Heart left ventricle (tissue), 16 donors: ENCODE data around the gene LSG1. TPM values are rescaled to one million over a fixed set of nuclear protein-coding genes. Genes with fewer than 3 reads are reported as not detected.
A peak's percentile ranks its signal among the peaks of the same experiment; 100 is the strongest.

Source experiments
- ATAC-seq, 4 donors: fragments of 200-7000 bp; cut with Tn5 transposase; one replicate each; pipeline ENCODE4 v1.9.1; 2020 to 2022; ENCODE audit warnings: moderate library complexity in 4 of 4, mild to moderate bottlenecking in 3 of 4, moderate number of reproducible peaks in 1 of 4
- DNase-seq, 5 donors: peaks; one replicate each; pipeline ENCODE4 v3.0.0-alpha.2; 2020
- H3K27ac ChIP-seq, 12 donors: fragments of 200-600 bp; sonication (generic) in 4 of 12; one replicate each; pipeline versions ENCODE4 v1.5.0 to v1.8.0; 2016 to 2022; ENCODE audit warnings: mild to moderate bottlenecking in 2 of 12
- H3K27me3 ChIP-seq, 9 donors: fragments of 200-600 bp; sonication (generic) in 2 of 9; one replicate each; pipeline versions ENCODE4 v1.5.1 to v1.8.0; 2016 to 2022; ENCODE audit warnings: mild to moderate bottlenecking in 3 of 9
- H3K36me3 ChIP-seq, 9 donors: fragments of 200-600 bp; sonication (generic) in 2 of 9; one replicate each; pipeline versions ENCODE4 v1.5.0 to v1.8.0; 2018 to 2022; ENCODE audit warnings: mild to moderate bottlenecking in 2 of 9
- H3K4me1 ChIP-seq, 12 donors: fragments of 200-600 bp; sonication (generic) in 4 of 12; one replicate each; pipeline versions ENCODE4 v1.5.0 to v1.8.0; 2016 to 2022; ENCODE audit warnings: mild to moderate bottlenecking in 3 of 12
- H3K4me3 ChIP-seq, 12 donors: fragments of 200-600 bp; sonication (generic) in 4 of 12; one replicate each; pipeline versions ENCODE4 v1.5.0 to v1.8.0; 2017 to 2022; ENCODE audit warnings: mild to moderate bottlenecking in 9 of 12, moderate library complexity in 4 of 12
- H3K9me3 ChIP-seq, 12 donors: fragments of 200-600 bp; sonication (generic) in 4 of 12; one replicate each; pipeline versions ENCODE4 v1.5.0 to v1.8.0; 2016 to 2022; ENCODE audit warnings: mild to moderate bottlenecking in 1 of 12
- POLR2A ChIP-seq, 2 donors: fragments of 450-650 bp; IDR thresholded peaks; one replicate each; pipeline ENCODE4 v1.6.1; 2017; ENCODE audit warnings: antibody characterized with exemption in 2 of 2, mild to moderate bottlenecking in 2 of 2, moderate library complexity in 2 of 2
- WGBS, 4 donors: extraction: QIAGEN DNeasy Blood & Tissue Kit in 2 of 4; methylation state at CpG; one replicate each; pipeline versions ENCODE4 v1.1.5 to v1.1.7; 2013 to 2018; 5-methylcytosine and 5-hydroxymethylcytosine counted together
- intact Hi-C, 10 donors: fragments of 100-400 bp; cut with DNase I; formaldehyde crosslinking; loops; one replicate each; pipeline versions ENCODE4 v1.11.1 to v1.14.2; 2022
- polyA plus RNA-seq, 2 donors: library from polyadenylated mRNA; stranded (reverse); fragments of 200-250 nt; gene quantifications; one replicate each; pipeline ENCODE4 v1.2.3, GENCODE V29; 2013
- total RNA-seq, 9 donors: library from RNA; depleted of rRNA in 2 of 9; stranded (reverse); fragments of >200 nt in 2 of 9; fragmentation: NEBNext Ultra II Directional in 3 of 9; extraction: Animal tissue kit (Norgen Biotek cat#: 25700) in 3 of 9; gene quantifications; one replicate each; pipeline versions ENCODE4 v1.1.0 to v1.2.4, GENCODE V29; 2016 to 2023
- TF ChIP-seq, protein P1 (sequence below), 12 donors: fragments of 200-600 bp; sonication (generic) in 4 of 12; IDR thresholded peaks; one replicate each; pipeline versions ENCODE4 v1.5.0 to v1.8.0; 2018 to 2022; ENCODE audit warnings: antibody characterized with exemption in 12 of 12, mild to moderate bottlenecking in 5 of 12
- donor health status: ischemic (EF 13 %, LVEDD 7.1; RV severe dilation, severe dysfunction).
- donor health status: healthy with polysubstance abuse.
- donor health status: DM: no; HTN: yes; CAD: no.
- donor health status: DM: no; HTN: no; CAD: no.
- donor health status: ischemic (EF 25% LVEDD 6.9; RV normal size, moderate dysfunction).
- donor health status: ischemic (EF 25% LVEDD 5.7; RV mildly dilated, moderate dysfunction).
- donor health status: healthy.
- donor health status: DM: yes; HTN: yes; CAD: no.
- donor health status: ischemic (EF 35%, LVEDD 5.7; RV mildly dilated, moderate dysfunction).
- donor health status: nonischemic (EF 11% LVEDD 7.7; RV severe dilation, severe dysfunction).
- donor health status: DM: yes; HTN: yes; CAD: no.
- donor health status: PGD.
- donor health status: ischemic (EF 29% LVEDD 5.4; RV normal size, mild dysfunction).
- donor health status: nonischemic (EF 23%, LVEDD 6.1; RV moderate dilation, normal function).

Gene LSG1
- total and polyA plus RNA-seq, 11 donors, result 9.6 to 26.9 (median 18.9) TPM

DNA sequence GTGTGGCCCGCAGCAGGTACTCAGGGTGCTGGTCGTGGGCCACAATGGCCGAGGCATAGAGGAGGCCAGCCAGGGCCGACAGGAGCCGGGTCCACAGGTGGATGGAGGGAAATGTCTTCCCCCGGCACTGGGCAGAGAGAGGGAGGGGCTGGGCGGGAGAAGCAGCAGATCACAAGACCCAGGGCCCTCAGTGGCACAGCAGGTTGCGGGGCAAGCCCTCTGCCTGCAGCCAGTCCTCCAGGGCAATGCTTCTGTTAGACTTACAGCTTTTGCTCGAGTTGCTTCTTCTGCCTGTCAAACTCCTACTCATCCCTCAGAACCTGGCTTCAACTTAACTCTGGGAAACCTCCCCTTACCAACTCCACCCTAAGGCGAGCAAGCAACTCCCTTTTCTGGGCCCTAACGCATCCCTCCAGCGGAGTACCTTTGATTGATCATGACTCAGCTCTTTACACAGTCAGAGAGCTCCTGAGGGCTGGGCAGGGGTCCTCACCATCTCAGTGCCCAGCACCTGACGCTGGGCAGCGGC, 54.8 kb downstream of the LSG1 start:
- Histone ChIP-seq H3K4me3 (no peak overlapping the region), H3K27me3 (no peaks in the 10 kb centered on the region), H3K27ac (no peak overlapping the region), H3K9me3 (no peaks in the 10 kb centered on the region), H3K4me1 (no peaks in the 10 kb centered on the region), H3K36me3 (peaks cover 0 to 16% (median 0%) of the 10 kb centered on the region in 9 donors)
- ATAC-seq (no peak), DNase-seq (no peak)
- no peak for TF ChIP-seq POLR2A (IDR thresholded peaks at IDR 0.05)
- TF ChIP-seq, protein P1, sequence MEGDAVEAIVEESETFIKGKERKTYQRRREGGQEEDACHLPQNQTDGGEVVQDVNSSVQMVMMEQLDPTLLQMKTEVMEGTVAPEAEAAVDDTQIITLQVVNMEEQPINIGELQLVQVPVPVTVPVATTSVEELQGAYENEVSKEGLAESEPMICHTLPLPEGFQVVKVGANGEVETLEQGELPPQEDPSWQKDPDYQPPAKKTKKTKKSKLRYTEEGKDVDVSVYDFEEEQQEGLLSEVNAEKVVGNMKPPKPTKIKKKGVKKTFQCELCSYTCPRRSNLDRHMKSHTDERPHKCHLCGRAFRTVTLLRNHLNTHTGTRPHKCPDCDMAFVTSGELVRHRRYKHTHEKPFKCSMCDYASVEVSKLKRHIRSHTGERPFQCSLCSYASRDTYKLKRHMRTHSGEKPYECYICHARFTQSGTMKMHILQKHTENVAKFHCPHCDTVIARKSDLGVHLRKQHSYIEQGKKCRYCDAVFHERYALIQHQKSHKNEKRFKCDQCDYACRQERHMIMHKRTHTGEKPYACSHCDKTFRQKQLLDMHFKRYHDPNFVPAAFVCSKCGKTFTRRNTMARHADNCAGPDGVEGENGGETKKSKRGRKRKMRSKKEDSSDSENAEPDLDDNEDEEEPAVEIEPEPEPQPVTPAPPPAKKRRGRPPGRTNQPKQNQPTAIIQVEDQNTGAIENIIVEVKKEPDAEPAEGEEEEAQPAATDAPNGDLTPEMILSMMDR (IDR thresholded peaks at IDR 0.05), result no peak
- intact Hi-C loops, result no loop called here
- WGBS, 4 donors, result 93 to 96% (median 95%) methylated on average over 14 of the region's 14 CpGs

DNA sequence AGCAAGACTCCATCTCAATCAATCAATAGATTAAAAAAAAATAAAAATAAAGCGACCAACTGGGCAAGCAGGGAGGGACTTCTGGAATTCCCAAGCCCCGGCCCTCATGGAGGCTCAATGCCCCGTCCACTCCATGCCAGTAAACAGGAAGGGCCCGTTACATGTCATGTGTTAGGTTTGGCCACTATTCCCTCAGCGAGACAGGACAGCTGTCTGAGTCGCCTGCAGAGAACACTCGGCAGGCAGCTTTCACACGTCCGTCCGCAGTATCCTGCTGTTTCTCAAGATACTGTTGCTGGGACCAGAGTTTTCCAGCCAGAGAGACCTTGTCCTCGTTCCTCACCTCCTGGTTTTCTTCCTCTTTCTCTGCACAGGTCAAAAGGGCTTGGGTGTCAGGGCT, 56.8 kb downstream of the LSG1 start:
- WGBS, 4 donors, result 76 to 89% (median 85%) methylated on average over 11 of the region's 11 CpGs
- H3K4me1 ChIP-seq, result no peaks in the 10 kb centered on the region
- H3K27ac ChIP-seq, result no peak overlapping the region
- H3K9me3 ChIP-seq, result no peaks in the 10 kb centered on the region
- intact Hi-C loops, result no loop called here
- ATAC-seq, result no peak
- no peaks in the 10 kb centered on the region for H3K27me3 ChIP-seq
- no peak for TF ChIP-seq POLR2A (IDR thresholded peaks at IDR 0.05)
- TF ChIP-seq, protein P1 (IDR thresholded peaks at IDR 0.05), result no peak
- H3K36me3 ChIP-seq, result peaks cover 0 to 16% (median 0%) of the 10 kb centered on the region in 9 donors
- no peak for DNase-seq
- H3K4me3 ChIP-seq, result no peak overlapping the region

DNA sequence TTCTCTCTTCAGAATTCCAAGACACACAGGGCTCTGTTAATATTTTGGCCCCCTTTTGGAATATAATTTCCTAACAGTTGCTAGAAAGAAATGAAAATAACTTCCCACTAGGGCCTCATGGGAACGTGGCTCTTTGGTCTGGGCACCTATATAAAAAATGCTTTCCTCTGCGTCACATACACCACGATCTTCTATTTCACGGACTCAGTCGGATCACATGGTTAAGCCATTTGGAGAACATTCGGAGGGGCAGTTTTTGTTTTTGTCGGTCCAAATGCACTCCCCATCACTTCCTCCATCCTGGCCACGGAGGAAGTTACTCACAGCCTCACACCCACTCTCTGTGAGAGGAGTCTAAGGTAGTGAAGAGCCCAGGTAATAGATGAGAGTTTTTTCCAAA, 59.8 kb downstream of the LSG1 start:
- 55 to 61% (median 57%) methylated on average over 8 of the region's 8 CpGs for WGBS, 4 donors
- intact Hi-C loops, result no loop called here
- Histone ChIP-seq H3K4me3 (no peak overlapping the region), H3K27ac (no peak overlapping the region), H3K36me3 (peaks cover 0 to 21% (median 0%) of the 10 kb centered on the region in 9 donors), H3K9me3 (no peaks in the 10 kb centered on the region), H3K4me1 (no peaks in the 10 kb centered on the region), H3K27me3 (no peaks in the 10 kb centered on the region)
- DNase-seq, result no peak
- TF ChIP-seq POLR2A (IDR thresholded peaks at IDR 0.05), result no peak
- TF ChIP-seq, protein P1 (IDR thresholded peaks at IDR 0.05), result no peak
- peak in 1 of 4 donors; percentile 67 for ATAC-seq

DNA sequence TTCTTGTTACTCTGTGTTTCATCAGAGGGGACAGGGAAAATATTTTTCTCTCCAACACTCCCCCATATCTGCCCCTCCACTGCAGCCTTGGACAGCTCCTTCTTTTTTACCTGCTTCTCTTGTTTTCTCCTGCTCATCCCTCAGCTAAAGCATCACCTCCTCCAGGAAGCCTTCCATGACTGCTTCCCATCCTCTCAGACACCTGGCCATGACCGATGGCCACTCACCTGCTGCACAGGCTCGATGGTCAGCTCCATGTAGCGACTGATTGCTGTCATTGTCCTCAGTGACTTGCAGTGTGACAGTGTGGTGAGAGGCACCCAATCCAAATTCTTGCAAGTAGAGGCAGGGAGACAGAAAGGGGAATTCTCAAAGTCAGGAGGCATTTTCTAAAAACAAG, 61.3 kb downstream of the LSG1 start:
- no peak for TF ChIP-seq POLR2A (IDR thresholded peaks at IDR 0.05)
- TF ChIP-seq, protein P1 (IDR thresholded peaks at IDR 0.05), result no peak
- H3K27ac ChIP-seq, result no peak overlapping the region
- no peaks in the 10 kb centered on the region for H3K27me3 ChIP-seq
- no peak overlapping the region for H3K4me3 ChIP-seq
- no peaks in the 10 kb centered on the region for H3K9me3 ChIP-seq
- 93 to 98% (median 96%) methylated on average over 3 of the region's 3 CpGs for WGBS, 4 donors
- DNase-seq (no peak), ATAC-seq (no peak)
- intact Hi-C loops, result no loop called here
- peaks cover 0 to 13% (median 0%) of the 10 kb centered on the region in 9 donors for H3K36me3 ChIP-seq
- no peaks in the 10 kb centered on the region for H3K4me1 ChIP-seq
